SK-N-SH (cell line): Measurements from ENCODE around the gene TMA16. TPM values are rescaled to one million over a fixed set of nuclear protein-coding genes. Genes with fewer than 3 reads are reported as not detected.

Source experiments
- CTCF ChIA-PET: fragments of 300-600, 350-600 bp; formaldehyde crosslinking; extraction: SDS; loops from one replicate; lab custom pipeline; 2021; lab: Yijun Ruan, JAX
- POLR2A ChIA-PET: fragments of 350-600 bp; sonication (Branson Sonifier 250); formaldehyde crosslinking; extraction: SDS; loops from one replicate; lab custom pipeline; 2020; ENCODE audit warnings: antibody characterized with exemption, inconsistent platforms; lab: Yijun Ruan, JAX
- DNase-seq: peaks from one replicate; pipeline ENCODE4 v3.0.0; 2012
- H2AFZ ChIP-seq: fragments of 200-600 bp; sonication (generic); 2 replicates; pipeline ENCODE4 v1.8.1; 2016; ENCODE audit warnings: antibody characterized with exemption, mild to moderate bottlenecking, low read depth
- H3F3A ChIP-seq: fragments of 200-600 bp; sonication (generic); replicated peaks from 2 replicates; pipeline ENCODE3; 2016; ENCODE audit warnings: antibody characterized with exemption, mild to moderate bottlenecking; ENCODE audit not compliant: insufficient read depth
- H3K27ac ChIP-seq, 2 experiments: fragments of 200-500 bp in 1 of 2; fragments of 200-600 bp in 1 of 2; sonication (Bioruptor generic) in 1 of 2; sonication (generic), shearing (Covaris generic) in 1 of 2; 2 replicates each; pipeline versions ENCODE4 v1.5.1 to v1.6.1; 2014 to 2016; ENCODE audit warnings: low read depth in 2 of 2, inconsistent platforms in 1 of 2, low read length in 1 of 2, mild to moderate bottlenecking in 1 of 2, mixed read lengths in 1 of 2
- H3K27me3 ChIP-seq: fragments of 200-600 bp; sonication (generic), shearing (Covaris generic); 2 replicates; pipeline ENCODE4 v1.6.1; 2016; ENCODE audit warnings: mixed run types; ENCODE audit not compliant: insufficient read depth
- H3K36me3 ChIP-seq, 2 experiments: fragments of 200-500 bp in 1 of 2; fragments of 200-600 bp in 1 of 2; sonication (Bioruptor generic) in 1 of 2; sonication (generic) in 1 of 2; replicated peaks in 1 of 2; 2 replicates each; pipeline versions ENCODE3 to v1.5.1; 2014 to 2016; ENCODE audit warnings: low read length in 1 of 2, mild to moderate bottlenecking in 1 of 2; ENCODE audit not compliant: insufficient read depth in 2 of 2, control insufficient read depth in 1 of 2
- H3K4me1 ChIP-seq, 2 experiments: fragments of 200-500 bp in 1 of 2; fragments of 200-600 bp in 1 of 2; sonication (Bioruptor generic) in 1 of 2; sonication (generic), shearing (Covaris generic) in 1 of 2; 2 replicates each; pipeline versions ENCODE4 v1.5.1 to v1.6.1; 2014 to 2016; ENCODE audit warnings: low read depth in 1 of 2, low read length in 1 of 2, mixed run types in 1 of 2; ENCODE audit not compliant: insufficient read depth in 2 of 2, control insufficient read depth in 1 of 2
- H3K4me2 ChIP-seq: fragments of 200-600 bp; sonication (generic), shearing (Covaris generic); 2 replicates; pipeline ENCODE4 v1.6.1; 2017; ENCODE audit warnings: mixed run types
- H3K4me3 ChIP-seq, 2 experiments: fragments of 200-500 bp in 1 of 2; fragments of 200-600 bp in 1 of 2; sonication (Bioruptor generic) in 1 of 2; sonication (generic), shearing (Covaris generic) in 1 of 2; 2 replicates each; pipeline versions ENCODE4 v1.5.1 to v1.8.1; 2014 to 2016; ENCODE audit warnings: low read depth in 2 of 2, inconsistent platforms in 1 of 2, low read length in 1 of 2, mild to moderate bottlenecking in 1 of 2, mixed read lengths in 1 of 2, moderate library complexity in 1 of 2
- H3K79me2 ChIP-seq: fragments of 200-600 bp; sonication (generic); 2 replicates; pipeline ENCODE4 v1.8.1; 2017; ENCODE audit warnings: mild to moderate bottlenecking; ENCODE audit not compliant: insufficient read depth
- H3K9ac ChIP-seq: fragments of 200-600 bp; sonication (generic); 2 replicates; pipeline ENCODE4 v1.6.1; 2017; ENCODE audit warnings: mixed run types
- H3K9me2 ChIP-seq: fragments of 200-600 bp; sonication (generic); 2 replicates; pipeline ENCODE4 v1.6.1; 2017; ENCODE audit warnings: mixed run types
- H3K9me3 ChIP-seq: fragments of 200-600 bp; sonication (generic); 2 replicates; pipeline ENCODE4 v1.6.1; 2017; ENCODE audit warnings: mixed run types, mild to moderate bottlenecking, moderate library complexity
- H4K20me1 ChIP-seq: fragments of 200-600 bp; sonication (generic); 2 replicates; pipeline ENCODE4 v1.6.1; 2017; ENCODE audit warnings: mild to moderate bottlenecking, mixed run types; ENCODE audit not compliant: insufficient read depth
- CHD2 ChIP-seq: fragments of 150-350 bp; IDR thresholded peaks from 2 replicates; pipeline ENCODE4 v1.6.1; 2018; ENCODE audit warnings: low read length; ENCODE audit not compliant: partially characterized antibody
- EP300 ChIP-seq, 2 experiments: IDR thresholded peaks; 2 replicates each; pipeline versions ENCODE4 v1.4.0 to v1.6.1; 2012; ENCODE audit warnings: borderline replicate concordance in 1 of 2, low read depth in 1 of 2, low read length in 1 of 2
- EZH2phosphoT487 ChIP-seq: fragments of 200-600 bp; sonication (generic); IDR thresholded peaks from 2 replicates; pipeline ENCODE4 v1.6.1; 2017; ENCODE audit warnings: low read depth, mixed run types, mild to moderate bottlenecking, antibody characterized with exemption, moderate library complexity, borderline replicate concordance
- FOSL2 ChIP-seq: IDR thresholded peaks from 2 replicates; pipeline ENCODE4 v1.4.0; 2012; ENCODE audit warnings: low read depth, mild to moderate bottlenecking, moderate library complexity, borderline replicate concordance
- FOXM1 ChIP-seq: IDR thresholded peaks from 2 replicates; pipeline ENCODE4 v1.4.0; 2012; ENCODE audit warnings: low read depth, mild to moderate bottlenecking
- GABPA ChIP-seq: IDR thresholded peaks from 2 replicates; pipeline ENCODE4 v1.4.0; 2012; ENCODE audit warnings: low read depth, mild to moderate bottlenecking
- GATA2 ChIP-seq: sonication (generic); formaldehyde crosslinking; IDR thresholded peaks from 2 replicates; pipeline ENCODE4 v1.5.0; 2020; ENCODE audit warnings: mild to moderate bottlenecking, missing genetic modification reagents
- IRF3 ChIP-seq: fragments of 150-350 bp; IDR thresholded peaks from 2 replicates; pipeline ENCODE4 v1.6.1; 2016; ENCODE audit warnings: mild to moderate bottlenecking, low read depth, low read length
- RAD21 ChIP-seq: IDR thresholded peaks from 2 replicates; pipeline ENCODE4 v1.6.1; 2012; ENCODE audit warnings: mild to moderate bottlenecking, low read length
- REST ChIP-seq: IDR thresholded peaks from 2 replicates; pipeline ENCODE4 v1.6.1; 2012; ENCODE audit warnings: mild to moderate bottlenecking, low read depth, low read length, moderate library complexity
- SIN3A ChIP-seq: IDR thresholded peaks from 2 replicates; pipeline ENCODE4 v1.6.1; 2012; ENCODE audit warnings: low read depth, mild to moderate bottlenecking, low read length, moderate library complexity, borderline replicate concordance
- USF1 ChIP-seq: IDR thresholded peaks from 2 replicates; pipeline ENCODE4 v1.4.0; 2012; ENCODE audit warnings: low read depth, borderline replicate concordance
- USF2 ChIP-seq: fragments of 150-350 bp; IDR thresholded peaks from 2 replicates; pipeline ENCODE4 v1.6.1; 2017; ENCODE audit warnings: antibody characterized with exemption, low read length, low read depth, borderline replicate concordance
- ZBTB33 ChIP-seq: IDR thresholded peaks from 2 replicates; pipeline ENCODE4 v1.4.0; 2012; ENCODE audit warnings: low read depth, borderline replicate concordance
- WGBS: methylation state at CpG from one replicate; pipeline ENCODE4 v1.1.6; 2017; ENCODE audit warnings: low lambda C conversion rate; 5-methylcytosine and 5-hydroxymethylcytosine counted together
- polyA plus RNA-seq, 3 experiments: library from polyadenylated mRNA; depleted of rRNA; stranded (reverse); fragments of >200 nt; gene quantifications; 2 replicates each; pipeline ENCODE4 v1.2.3, GENCODE V29; 2012

The TMA16 gene
- polyA plus RNA-seq, 1 of the 3 experiments (the other 2 are of a cell fraction): 10.0 TPM

- Histone ChIP-seq H3K27me3 (peaks cover 7% of the 10 kb centered on the region; the same call in 1 of the 2 replicates), H3K4me2 (no peak overlapping the region), H3K36me3 (no peaks in the 10 kb centered on the region), H3K9me3 (no peaks in the 10 kb centered on the region), H3K27ac (no peak overlapping the region), H3K79me2 (no peaks in the 10 kb centered on the region), H3K9me2 (no peaks in the 10 kb centered on the region), H3K4me3 (no peak overlapping the region), H3K9ac (no peak overlapping the region), H4K20me1 (no peaks in the 10 kb centered on the region), H3F3A (no peaks in the 10 kb centered on the region), H3K4me1 (no peaks in the 10 kb centered on the region), H2AFZ (no peak overlapping the region)
- CTCF ChIA-PET: interaction anchor here (1.2 to 1.3 kb wide), 2 partner anchors 8 to 17 kb away, joined by 4 read pairs; no protein-coding TSS in a partner anchor
- DNase-seq: no peak
- TF ChIP-seq ZBTB33 (no peak), EZH2phosphoT487 (no peak), IRF3 (no peak), FOXM1 (no peak), GABPA (no peak), FOSL2 (no peak), USF1 (no peak), USF2 (no peak), EP300 (IDR thresholded peaks at IDR 0.05; ENCODE audit: borderline replicate concordance in 1 of 2, low read depth in 1 of 2, low read length in 1 of 2) (no peak), REST (no peak), CHD2 (no peak), SIN3A (no peak), RAD21 (no peak), GATA2 (no peak)
- WGBS: 14% methylated on average over 1 of the region's 1 CpG
- POLR2A ChIA-PET: interaction anchor here (0.7 kb wide), 1 partner anchor 12 kb away, joined by 3 read pairs; no protein-coding TSS in a partner anchor
Observed at GRCh38 chr4:163447481-163447880, 47.0 kb upstream of the TMA16 start.
